ENCODE data around the gene ZNF750.

DNA sequence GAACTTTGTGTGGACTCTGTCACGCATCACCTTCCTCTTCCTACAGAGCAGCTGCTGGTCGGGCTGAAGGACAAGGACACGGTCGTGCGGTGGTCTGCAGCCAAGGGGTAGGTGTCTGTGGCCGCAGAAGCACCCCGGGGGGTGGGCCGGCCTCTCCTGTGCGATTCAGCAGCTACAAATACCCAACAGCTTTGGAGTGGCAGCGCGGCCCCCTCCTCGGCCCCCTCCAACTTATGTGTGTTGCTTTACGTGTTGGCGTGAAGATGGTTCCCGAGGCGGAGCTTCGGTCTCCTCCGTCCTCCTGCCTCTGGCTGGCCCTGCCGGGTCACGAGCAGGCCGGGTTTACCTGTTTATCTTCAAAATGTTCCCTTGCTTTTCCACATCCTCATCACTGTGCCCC is 32.3 kb downstream of the ZNF750 start:
- TF ChIP-seq, protein P1, sequence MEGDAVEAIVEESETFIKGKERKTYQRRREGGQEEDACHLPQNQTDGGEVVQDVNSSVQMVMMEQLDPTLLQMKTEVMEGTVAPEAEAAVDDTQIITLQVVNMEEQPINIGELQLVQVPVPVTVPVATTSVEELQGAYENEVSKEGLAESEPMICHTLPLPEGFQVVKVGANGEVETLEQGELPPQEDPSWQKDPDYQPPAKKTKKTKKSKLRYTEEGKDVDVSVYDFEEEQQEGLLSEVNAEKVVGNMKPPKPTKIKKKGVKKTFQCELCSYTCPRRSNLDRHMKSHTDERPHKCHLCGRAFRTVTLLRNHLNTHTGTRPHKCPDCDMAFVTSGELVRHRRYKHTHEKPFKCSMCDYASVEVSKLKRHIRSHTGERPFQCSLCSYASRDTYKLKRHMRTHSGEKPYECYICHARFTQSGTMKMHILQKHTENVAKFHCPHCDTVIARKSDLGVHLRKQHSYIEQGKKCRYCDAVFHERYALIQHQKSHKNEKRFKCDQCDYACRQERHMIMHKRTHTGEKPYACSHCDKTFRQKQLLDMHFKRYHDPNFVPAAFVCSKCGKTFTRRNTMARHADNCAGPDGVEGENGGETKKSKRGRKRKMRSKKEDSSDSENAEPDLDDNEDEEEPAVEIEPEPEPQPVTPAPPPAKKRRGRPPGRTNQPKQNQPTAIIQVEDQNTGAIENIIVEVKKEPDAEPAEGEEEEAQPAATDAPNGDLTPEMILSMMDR (IDR thresholded peaks at IDR 0.05; ENCODE audit: low read length), result no peak
- no peak for TF ChIP-seq EZH2 (optimal IDR thresholded peaks at IDR 0.05; ENCODE audit: low read depth, low read length)
- TF ChIP-seq EZH2phosphoT487 (IDR thresholded peaks at IDR 0.05; ENCODE audit: low read length), result no peak

Measured in MM.1S (cell line).